A549 (cell line): Measurements from ENCODE around the gene PLPP4. TPM values are rescaled to one million over a fixed set of nuclear protein-coding genes. Genes with fewer than 3 reads are reported as not detected.

ENCODE experiments used
- ATAC-seq, 2 experiments: fragments of 200-7000 bp in 1 of 2; fragments of >200 bp in 1 of 2; cut with Nextera tagmentation in 1 of 2; cut with Tn5 transposase in 1 of 2; 3 replicates each; pipeline versions ENCODE4 v1.8.0 to v1.9.1; 2018 to 2020; ENCODE audit warnings: mild to moderate bottlenecking in 1 of 2, moderate library complexity in 1 of 2
- CTCF ChIA-PET: fragments of 300-600 bp; sonication (Branson Sonifier 250); formaldehyde crosslinking; extraction: SDS; loops from one replicate; lab custom pipeline; 2021; ENCODE audit warnings: antibody characterized with exemption, inconsistent platforms; lab: Yijun Ruan, JAX
- POLR2A ChIA-PET: fragments of 350-600 bp; formaldehyde crosslinking; extraction: SDS; loops from one replicate; lab custom pipeline; 2021; ENCODE audit warnings: antibody characterized with exemption, inconsistent platforms; lab: Yijun Ruan, JAX
- DNase-seq, 2 experiments: peaks; one replicate each; pipeline versions ENCODE4 v3.0.0 to v3.0.0-alpha.2; 2011 to 2016; ENCODE audit warnings: low read depth in 1 of 2, low spot score in 1 of 2
- FAIRE-seq: peaks from 2 replicates; lab custom pipeline; 2011; peaks lifted over from hg19 to GRCh38; lab: Jason Lieb, UNC
- H3K27ac ChIP-seq, 2 experiments: fragments of >200 bp; sonication (Bioruptor Twin); formaldehyde crosslinking; 3 replicates each; pipeline ENCODE4 v1.5.1; 2016 to 2017
- H3K4me1 ChIP-seq: fragments of >200 bp; sonication (Bioruptor Twin); formaldehyde crosslinking; 3 replicates; pipeline ENCODE4 v1.6.1; 2016
- H3K4me2 ChIP-seq: fragments of >200 bp; sonication (Bioruptor Twin); formaldehyde crosslinking; 3 replicates; pipeline ENCODE4 v1.6.1; 2016
- H3K4me3 ChIP-seq: fragments of >200 bp; sonication (Bioruptor Twin); formaldehyde crosslinking; 3 replicates; pipeline ENCODE4 v1.5.1; 2016
- H3K9me3 ChIP-seq: fragments of >200 bp; sonication (Bioruptor Twin); formaldehyde crosslinking; 3 replicates; pipeline ENCODE4 v1.6.1; 2016
- CBX8 ChIP-seq: fragments of 200-600 bp; sonication (generic); IDR thresholded peaks from 2 replicates; pipeline ENCODE4 v1.6.1; 2016
- CEBPB ChIP-seq, 2 experiments: fragments of >200 bp in 1 of 2; sonication (Bioruptor Twin) in 1 of 2; formaldehyde crosslinking in 1 of 2; IDR thresholded peaks; 2 replicates each; pipeline ENCODE4 v1.6.1; 2012 to 2016
- CHD2 ChIP-seq: fragments of 150-350 bp; IDR thresholded peaks from 2 replicates; pipeline ENCODE4 v1.6.1; 2014; ENCODE audit warnings: low read length; ENCODE audit not compliant: partially characterized antibody
- EHMT2 ChIP-seq: fragments of 200-600 bp; sonication (generic); IDR thresholded peaks from 2 replicates; pipeline ENCODE4 v1.6.1; 2016; ENCODE audit warnings: antibody characterized with exemption, low read depth, mild to moderate bottlenecking, moderate library complexity
- ELK1 ChIP-seq: fragments of 150-350 bp; IDR thresholded peaks from 2 replicates; pipeline ENCODE4 v1.6.1; 2014; ENCODE audit warnings: low read depth, mild to moderate bottlenecking, low read length
- ESRRA ChIP-seq: fragments of 150-350 bp; IDR thresholded peaks from 2 replicates; pipeline ENCODE4 v1.6.1; 2014; ENCODE audit warnings: mild to moderate bottlenecking, low read length, borderline replicate concordance
- FOXS1 ChIP-seq: fragments of 250-450 bp; sonication (Bioruptor Pico); IDR thresholded peaks from 2 replicates; pipeline ENCODE4 v1.5.0; 2020; ENCODE audit warnings: mild to moderate bottlenecking, moderate library complexity
- GATA3 ChIP-seq: IDR thresholded peaks from 2 replicates; pipeline ENCODE4 v1.6.1; 2012; ENCODE audit warnings: borderline replicate concordance
- HEYL ChIP-seq: fragments of 250-450 bp; sonication (Bioruptor Pico); IDR thresholded peaks from 2 replicates; pipeline ENCODE4 v1.8.0; 2021; ENCODE audit warnings: mild to moderate bottlenecking, moderate library complexity
- HMGXB4 ChIP-seq: fragments of 250-450 bp; sonication (Bioruptor Pico); IDR thresholded peaks from 2 replicates; pipeline ENCODE4 v1.5.0; 2021; ENCODE audit warnings: mild to moderate bottlenecking, moderate library complexity, borderline replicate concordance
- MAX ChIP-seq: IDR thresholded peaks from 2 replicates; pipeline ENCODE4 v1.6.1; 2012
- NR3C1 ChIP-seq: fragments of >200 bp; sonication (Bioruptor Twin); formaldehyde crosslinking; IDR thresholded peaks from 3 replicates; pipeline ENCODE4 v1.6.1; 2017
- PBX3 ChIP-seq: IDR thresholded peaks from 2 replicates; pipeline ENCODE4 v1.6.1; 2012
- PHF8 ChIP-seq: fragments of 200-600 bp; sonication (generic); IDR thresholded peaks from 2 replicates; pipeline ENCODE4 v1.6.1; 2016; ENCODE audit warnings: low read depth, mild to moderate bottlenecking, antibody characterized with exemption, moderate library complexity, borderline replicate concordance
- RAD21 ChIP-seq, 2 experiments: fragments of >200 bp in 1 of 2; sonication (Bioruptor Twin) in 1 of 2; formaldehyde crosslinking in 1 of 2; IDR thresholded peaks in 1 of 2; conservative IDR thresholded peaks in 1 of 2; 2 replicates in 1 of 2; 3 replicates in 1 of 2; pipeline ENCODE4 v1.6.1; 2012 to 2018; ENCODE audit warnings: inconsistent platforms in 1 of 2
- RARB ChIP-seq: fragments of 250-450 bp; sonication (Bioruptor Pico); IDR thresholded peaks from 2 replicates; pipeline ENCODE4 v1.8.0; 2021; ENCODE audit warnings: mild to moderate bottlenecking, moderate library complexity
- RFX5 ChIP-seq: fragments of 450-650 bp; IDR thresholded peaks from 2 replicates; pipeline ENCODE4 v1.7.1; 2014; ENCODE audit warnings: antibody characterized with exemption, mild to moderate bottlenecking, moderate library complexity
- RNF2 ChIP-seq: fragments of 200-600 bp; sonication (generic); IDR thresholded peaks from 2 replicates; pipeline ENCODE4 v1.6.1; 2016; ENCODE audit warnings: low read depth, mild to moderate bottlenecking, antibody characterized with exemption, moderate library complexity, borderline replicate concordance
- SMC3 ChIP-seq: fragments of >200 bp; sonication (Bioruptor Twin); formaldehyde crosslinking; IDR thresholded peaks from 3 replicates; pipeline ENCODE4 v1.6.1; 2018; ENCODE audit warnings: inconsistent platforms
- SREBF2 ChIP-seq: fragments of 450-650 bp; IDR thresholded peaks from 2 replicates; pipeline ENCODE4 v1.6.1; 2014; ENCODE audit warnings: mild to moderate bottlenecking, moderate library complexity
- USF2 ChIP-seq: fragments of 450-650 bp; IDR thresholded peaks from 2 replicates; pipeline ENCODE4 v1.6.1; 2014; ENCODE audit warnings: antibody characterized with exemption
- WGBS: methylation state at CpG from one replicate; pipeline ENCODE4 v1.1.6; 2017; ENCODE audit errors: missing lambda C conversion rate; 5-methylcytosine and 5-hydroxymethylcytosine counted together
- polyA plus RNA-seq, 4 experiments: library from polyadenylated mRNA; depleted of rRNA in 3 of 4; stranded (reverse); fragments of >200 nt; fragmentation: RNase III in 1 of 4; extraction: RNeasy Plus Mini Kit Qiagen cat#74134 plus additional on column Dnase treatment in 1 of 4; gene quantifications; 2 replicates in 3 of 4; 3 replicates in 1 of 4; pipeline ENCODE4 v1.2.3, GENCODE V29; 2011 to 2017

Gene PLPP4
- polyA plus RNA-seq, 2 of the 4 experiments (the other 2 are of a cell fraction) = not detected

- Histone ChIP-seq H3K4me2 (no peak overlapping the region), H3K27ac (no peak overlapping the region), H3K4me3 (no peak overlapping the region), H3K9me3 (no peaks in the 10 kb centered on the region), H3K4me1 (no peaks in the 10 kb centered on the region)
- POLR2A ChIA-PET = no interaction called here
- TF ChIP-seq HEYL (CRISPR knock-in tag) (no peak), RFX5 (no peak), ESRRA (no peak), PHF8 (no peak), GATA3 (no peak), RNF2 (no peak), MAX (no peak), SMC3 (no peak), CEBPB (IDR thresholded peaks at IDR 0.05) (no peak), HMGXB4 (CRISPR knock-in tag) (no peak), EHMT2 (no peak)
- no peak for ATAC-seq
- WGBS = 3% methylated on average over 13 of the region's 13 CpGs
- CTCF ChIA-PET = no interaction called here
- no peak for DNase-seq
- FAIRE-seq = no peak
These were observed 118.0 kb downstream of the PLPP4 start for GRCh38 chr10:120574981-120575380.

GRCh38 chr10:120575411-120575810 lies 118.4 kb downstream of the PLPP4 start:
- ChIA-PET POLR2A (no interaction called here), CTCF (no interaction called here)
- Histone ChIP-seq H3K4me3 (no peak overlapping the region), H3K27ac (no peak overlapping the region), H3K9me3 (no peaks in the 10 kb centered on the region), H3K4me1 (no peaks in the 10 kb centered on the region), H3K4me2 (no peak overlapping the region)
- 35% methylated on average over 3 of the region's 3 CpGs for WGBS
- no peak for ATAC-seq
- FAIRE-seq = no peak
- no peak for DNase-seq
- TF ChIP-seq CHD2 (no peak), RAD21 (conservative IDR thresholded peaks at IDR 0.05 in 1 of 2, IDR thresholded peaks at IDR 0.05 in 1 of 2) (no peak), ELK1 (no peak), FOXS1 (CRISPR knock-in tag) (no peak), SREBF2 (no peak), CBX8 (no peak), USF2 (no peak), NR3C1 (no peak), PBX3 (no peak), RARB (CRISPR knock-in tag) (no peak)
